Mammary microvascular endothelial cell (primary cell): Measurements from ENCODE around the gene CFC1B. TPM values are rescaled to one million over a fixed set of nuclear protein-coding genes. Genes with fewer than 3 reads are reported as not detected.

Experiments
- total RNA-seq: library from RNA; depleted of rRNA; stranded (reverse); fragments of >200 nt; gene quantifications from 2 replicates; pipeline ENCODE4 v1.2.3, GENCODE V29; 2015

The CFC1B gene
- not detected in 2 replicates for total RNA-seq

GRCh38 chr2:130520992-130521391 is at the start of gene CFC1B:
Gene CFC1B, plus strand, starts transcription at chr2:130521222. Its CDS starts 263 bp downstream, at chr2:130521485.

GRCh38 chr2:130509228-130509627 is 11.8 kb upstream of the CFC1B start, which contains the start of gene POTEI:
Gene POTEI, minus strand, starts transcription at chr2:130509328. Its CDS starts 93 bp downstream, at chr2:130509235.

Other genes with a start within 250 kb of the CFC1B start
- 114 TPM in 2 replicates for gene IMP4, start 178.3 kb upstream of the CFC1B start, total RNA-seq
- gene PTPN18, start 165.2 kb upstream of the CFC1B start, total RNA-seq, result 20.4 and 26.6 TPM in 2 replicates
- gene POTEI, start 11.9 kb upstream of the CFC1B start, total RNA-seq, result 0.05 and 0.07 TPM in 2 replicates
- not detected in 2 replicates for gene CFC1, start 78.4 kb downstream of the CFC1B start, total RNA-seq
- 0.07 TPM in 1 of 2 replicates, not detected in the other for gene POTEJ, start 90.2 kb downstream of the CFC1B start, total RNA-seq
- gene GPR148, start 207.8 kb downstream of the CFC1B start, total RNA-seq, result not detected in 2 replicates
- not detected in 2 replicates for gene AMER3, start 234.3 kb downstream of the CFC1B start, total RNA-seq